Calu3 (cell line): Measurements from ENCODE around the gene NOVA2. TPM values are rescaled to one million over a fixed set of nuclear protein-coding genes. Genes with fewer than 3 reads are reported as not detected.

Experiments used
- BruUV-seq: library from RNA; stranded (reverse); fragments of 400-500 nt; replicated peaks from 2 replicates; lab custom pipeline; 2021; lab: Mats Ljungman, UMichigan
- CTCF ChIA-PET: fragments of 300-600 bp; sonication (Branson Sonifier 250); formaldehyde crosslinking; loops from one replicate; lab custom pipeline; 2022; ENCODE audit warnings: antibody characterized with exemption; lab: Charles Lee
- DNase-seq: peaks from one replicate; pipeline ENCODE4 v3.0.0; 2022
- H3K27ac Mint-ChIP-seq: one replicate; pipeline ENCODE4 v1.8.0; 2022; ENCODE audit warnings: mixed read lengths; ENCODE audit not compliant: unreplicated experiment
- H3K27me3 Mint-ChIP-seq: one replicate; pipeline ENCODE4 v1.8.0; 2022; ENCODE audit warnings: mixed read lengths; ENCODE audit not compliant: unreplicated experiment
- H3K36me3 Mint-ChIP-seq: one replicate; pipeline ENCODE4 v1.8.0; 2022; ENCODE audit warnings: mild to moderate bottlenecking, moderate library complexity, mixed read lengths; ENCODE audit not compliant: insufficient read depth, unreplicated experiment
- H3K4me1 Mint-ChIP-seq: one replicate; pipeline ENCODE4 v1.8.0; 2022; ENCODE audit warnings: mild to moderate bottlenecking, low read depth, mixed read lengths; ENCODE audit not compliant: unreplicated experiment
- H3K4me3 Mint-ChIP-seq: one replicate; pipeline ENCODE4 v1.8.0; 2022; ENCODE audit warnings: mild to moderate bottlenecking, low read depth, moderate library complexity, mixed read lengths; ENCODE audit not compliant: unreplicated experiment
- H3K9me3 Mint-ChIP-seq: one replicate; pipeline ENCODE4 v1.8.0; 2022; ENCODE audit warnings: low read depth, mixed read lengths; ENCODE audit not compliant: unreplicated experiment
- CTCF ChIP-seq: fragments of 200-600 bp; IDR thresholded peaks from one replicate; pipeline ENCODE4 v1.8.0; 2022; ENCODE audit warnings: antibody characterized with exemption; ENCODE audit not compliant: unreplicated experiment
- intact Hi-C: fragments of 100-400 bp; cut with micrococcal nuclease; formaldehyde crosslinking; loops from one replicate; pipeline ENCODE4 v1.10.0; 2022; ENCODE audit not compliant: unreplicated experiment
- total RNA-seq: library from RNA; stranded (reverse); gene quantifications from 2 replicates; pipeline ENCODE4 v1.2.3, GENCODE V29; 2022

NOVA2 gene
- total RNA-seq, 1 experiment from 2014 or later, result not detected

- H3K4me3 Mint-ChIP-seq, result no peak overlapping the region
- peaks cover 5% of the 10 kb centered on the region for H3K36me3 Mint-ChIP-seq
- no peak overlapping the region for H3K27ac Mint-ChIP-seq
- H3K4me1 Mint-ChIP-seq, result peaks cover 15% of the 10 kb centered on the region
- CTCF ChIA-PET, result interaction anchor here (0.6 to 0.8 kb wide), 2 partner anchors 17 to 66 kb away, joined by 3 to 4 read pairs; partner anchors contain the start of gene MYPOP
- peaks cover 23% of the 10 kb centered on the region for H3K27me3 Mint-ChIP-seq
- no peak for TF ChIP-seq CTCF
- no peak for DNase-seq
- intact Hi-C loops, result no loop called here
- H3K9me3 Mint-ChIP-seq, result no peaks in the 10 kb centered on the region
- BruUV-seq, result no TSS peak
Measured at GRCh38 chr19:45919678-45920077, 54.0 kb downstream of the NOVA2 start.

- TF ChIP-seq CTCF, result no peak
- Mint-ChIP-seq H3K27ac (no peak overlapping the region), H3K36me3 (peaks cover 5% of the 10 kb centered on the region), H3K9me3 (no peaks in the 10 kb centered on the region), H3K27me3 (peaks cover 25% of the 10 kb centered on the region), H3K4me3 (no peak overlapping the region), H3K4me1 (peaks cover 13% of the 10 kb centered on the region)
- BruUV-seq, result no TSS peak
- CTCF ChIA-PET, result interaction anchor here (0.7 kb wide), 1 partner anchor 65 kb away, joined by 5 read pairs; no protein-coding TSS in a partner anchor
- intact Hi-C loops, result no loop called here
- no peak for DNase-seq
Measured at GRCh38 chr19:45918721-45919120, 54.9 kb downstream of the NOVA2 start.

GRCh38 chr19:45917421-45918091 is 56.1 kb downstream of the NOVA2 start:
- no TSS peak for BruUV-seq
- Mint-ChIP-seq H3K4me1 (peaks cover 13% of the 10 kb centered on the region), H3K4me3 (no peak overlapping the region), H3K27me3 (peaks cover 36% of the 10 kb centered on the region), H3K9me3 (no peaks in the 10 kb centered on the region), H3K36me3 (peaks cover 5% of the 10 kb centered on the region), H3K27ac (no peak overlapping the region)
- TF ChIP-seq CTCF, result no peak
- no peak for DNase-seq
- intact Hi-C loops, result no loop called here
- CTCF ChIA-PET, result interaction anchor here (0.7 kb wide), 1 partner anchor 351 kb away, joined by 5 read pairs; no protein-coding TSS in a partner anchor

DNA sequence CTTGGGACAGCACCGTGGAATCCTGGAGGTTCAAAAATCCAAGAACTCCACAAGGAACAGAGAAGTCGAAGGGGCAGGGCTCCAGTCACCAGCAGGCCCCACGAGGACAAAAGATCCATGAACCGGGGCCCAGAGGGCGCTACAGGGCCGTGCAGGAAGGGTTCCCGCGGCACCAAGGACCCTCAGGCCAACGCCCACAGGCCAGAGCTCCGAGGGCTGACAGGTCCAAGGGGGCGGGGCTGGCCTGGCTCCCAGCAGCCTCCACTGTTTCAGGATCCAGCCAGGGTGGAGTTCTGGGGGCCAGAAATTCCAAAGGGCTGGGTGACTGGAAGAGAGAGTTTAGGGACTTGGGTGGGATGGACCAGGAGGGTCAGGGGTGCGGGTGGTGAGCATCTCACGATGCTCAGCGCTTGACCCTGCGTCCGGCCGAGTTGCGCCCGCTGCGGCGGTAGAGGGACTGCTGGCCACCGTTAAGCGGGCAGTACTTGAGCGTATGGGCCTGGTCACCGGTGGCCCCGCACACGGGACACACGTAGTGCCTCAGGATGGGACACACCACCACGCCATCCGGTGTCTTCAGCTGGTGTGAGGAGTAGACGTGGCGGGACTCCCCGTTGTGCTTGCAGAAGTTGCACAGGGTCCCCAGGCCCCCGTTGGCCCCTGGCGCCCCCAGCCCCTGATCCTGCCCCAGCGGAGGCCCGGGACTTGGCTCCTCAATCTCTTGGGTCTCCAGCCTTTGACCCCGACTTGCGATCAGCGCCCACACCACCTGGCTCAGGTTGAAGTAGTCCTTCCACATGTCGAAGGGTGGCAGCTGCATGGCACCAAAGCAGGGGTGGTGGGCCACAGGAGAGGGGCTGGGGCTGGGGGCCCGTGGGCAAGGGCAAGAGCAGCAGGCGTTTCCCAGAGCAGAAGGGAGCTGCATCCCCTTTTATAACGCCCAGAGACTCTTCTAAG is 59.5 kb downstream of the NOVA2 start, which contains the start of gene NANOS2:
Gene NANOS2 (minus strand): TSS at position 905 of the 957 bp plus-strand sequence. CDS start 85 bp downstream, at position 820.
- intact Hi-C loops, result no loop called here
- no TSS peak for BruUV-seq
- Mint-ChIP-seq H3K27ac (no peak within 1 kb of the TSS), H3K27me3 (peaks cover 49% of the 10 kb centered on the region), H3K4me3 (no peak within 1 kb of the TSS), H3K9me3 (no peaks in the 10 kb centered on the region), H3K4me1 (no peaks in the 10 kb centered on the region), H3K36me3 (no peaks in the 10 kb centered on the region)
- no peak for DNase-seq
- CTCF ChIA-PET, result interaction anchor here (0.6 kb wide), 1 partner anchor 144 kb away, joined by 4 read pairs; no protein-coding TSS in a partner anchor
- no peak for TF ChIP-seq CTCF
